SH-SY5Y (cell line): ENCODE results near the gene TDRD12.

Source experiments
- GATA2 ChIP-seq: IDR thresholded peaks from 2 replicates; pipeline ENCODE4 v1.6.1; 2011; ENCODE audit warnings: mild to moderate bottlenecking, low read depth, low read length
- GATA3 ChIP-seq: IDR thresholded peaks from 2 replicates; pipeline ENCODE4 v1.6.1; 2011; ENCODE audit warnings: low read depth, mild to moderate bottlenecking, low read length, moderate library complexity

DNA sequence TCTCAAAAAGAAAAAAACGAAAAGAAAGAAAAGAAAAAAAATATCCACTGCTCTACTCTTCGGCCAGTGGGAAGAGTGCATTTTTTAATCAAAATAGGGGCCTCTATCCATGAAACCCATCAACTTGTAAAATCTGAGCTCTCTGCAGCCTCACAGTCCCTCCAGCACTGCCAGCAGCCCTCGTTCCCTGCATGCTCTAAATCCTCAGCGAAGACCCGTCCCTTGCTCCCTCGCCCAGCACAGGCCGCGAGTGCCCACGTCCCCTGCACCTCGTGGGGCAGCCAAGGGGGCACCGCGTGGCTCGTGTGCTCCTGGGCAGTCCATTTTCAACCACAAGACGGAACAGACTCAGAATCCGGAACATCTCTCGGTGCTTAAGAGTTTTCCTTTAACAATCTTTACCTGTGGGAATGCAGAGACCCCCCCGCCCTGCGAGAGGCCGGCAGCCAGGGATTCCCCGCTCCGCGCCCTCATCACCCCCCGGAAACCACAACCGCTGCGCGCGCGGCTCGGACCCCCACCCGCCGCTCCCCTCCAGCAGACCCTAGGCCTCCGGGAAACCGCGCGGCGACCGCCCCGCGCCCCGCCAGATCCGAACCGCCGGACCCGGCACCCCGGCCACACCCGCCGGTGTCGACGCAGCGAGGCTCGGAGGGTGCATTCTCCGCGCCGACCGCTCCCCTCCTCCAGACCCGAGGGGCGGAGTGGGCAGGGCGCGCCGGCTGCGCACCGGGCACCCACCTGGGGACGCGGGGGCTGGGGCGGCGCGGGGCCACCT is 45.2 kb upstream of the TDRD12 start:
- TF ChIP-seq GATA2 = no peak
- TF ChIP-seq GATA3 = no peak
